ENCODE results near the gene LRP1. TPM values are rescaled to one million over a fixed set of nuclear protein-coding genes. Genes with fewer than 3 reads are reported as not detected.

LRP1 gene
- total and polyA plus RNA-seq, 8 donors = 12.2 to 89.4 (median 24.1) TPM

GRCh38 chr12:57101892-57102695, 26.2 kb upstream of the LRP1 start:
- Histone ChIP-seq H3K36me3 (peaks cover 0 to 28% (median 0%) of the 10 kb centered on the region in 3 donors), H3K4me1 (no peaks in the 10 kb centered on the region), H3K27me3 (no peaks in the 10 kb centered on the region), H3K4me3 (no peak overlapping the region), H3K9me3 (no peaks in the 10 kb centered on the region), H3K27ac (no peak overlapping the region)
- 66 to 72% methylated on average over 15 of the region's 15 CpGs for WGBS, 2 donors
- no peak for FAIRE-seq
- intact Hi-C loops (cut with DNase I) = no loop called here
- no peak for TF ChIP-seq CTCF (IDR thresholded peaks at IDR 0.05)
- peak; percentile 53 to 72 (median 62) for ATAC-seq
- DNase-seq = no peak

GRCh38 chr12:57103856-57104255, 24.4 kb upstream of the LRP1 start:
- no peak for ATAC-seq

GRCh38 chr12:57104292-57104910, 23.9 kb upstream of the LRP1 start:
- DNase-seq = no peak
- Histone ChIP-seq H3K36me3 (peaks cover 0 to 18% (median 0%) of the 10 kb centered on the region in 3 donors), H3K4me1 (peaks cover 0 to 2% (median 0%) of the 10 kb centered on the region in 3 donors), H3K4me3 (no peak overlapping the region), H3K9me3 (no peaks in the 10 kb centered on the region), H3K27me3 (no peaks in the 10 kb centered on the region), H3K27ac (no peak overlapping the region)
- intact Hi-C loops (cut with DNase I) = no loop called here
- no peak for ATAC-seq
- FAIRE-seq = no peak
- 94% methylated on average over 12 of the region's 12 CpGs for WGBS, 2 donors
- TF ChIP-seq CTCF (IDR thresholded peaks at IDR 0.05) = no peak

More at GRCh38 chr12:57103856-57104255, 24.4 kb upstream of the LRP1 start:
- DNase-seq (no peak), FAIRE-seq (no peak)
- H3K27me3 ChIP-seq = no peaks in the 10 kb centered on the region
- H3K36me3 ChIP-seq = peaks cover 0 to 23% (median 0%) of the 10 kb centered on the region in 3 donors
- H3K9me3 ChIP-seq = no peaks in the 10 kb centered on the region
- no peak overlapping the region for H3K27ac ChIP-seq
- intact Hi-C loops (cut with DNase I) = no loop called here
- H3K4me1 ChIP-seq = no peaks in the 10 kb centered on the region
- WGBS, 2 donors = 88 to 89% methylated on average over 7 of the region's 7 CpGs
- TF ChIP-seq CTCF (IDR thresholded peaks at IDR 0.05) = no peak
- no peak overlapping the region for H3K4me3 ChIP-seq

GRCh38 chr12:57105011-57105753, 23.1 kb upstream of the LRP1 start:
- H3K27ac ChIP-seq = no peak overlapping the region
- DNase-seq (peak in 1 of 6 donors; percentile 54), ATAC-seq (no peak), FAIRE-seq (no peak)
- H3K4me1 ChIP-seq = peaks cover 0 to 7% (median 0%) of the 10 kb centered on the region in 3 donors
- H3K9me3 ChIP-seq = no peaks in the 10 kb centered on the region
- H3K36me3 ChIP-seq = peaks cover 0 to 10% (median 0%) of the 10 kb centered on the region in 3 donors
- TF ChIP-seq CTCF (IDR thresholded peaks at IDR 0.05) = no peak
- H3K27me3 ChIP-seq = no peaks in the 10 kb centered on the region
- intact Hi-C loops (cut with DNase I) = no loop called here
- H3K4me3 ChIP-seq = no peak overlapping the region
- 93 to 95% methylated on average over 13 to 14 of the region's 14 CpGs for WGBS, 2 donors

All from pancreas (tissue), 10 donors.